ENCODE data around the gene ELK3.

DNA sequence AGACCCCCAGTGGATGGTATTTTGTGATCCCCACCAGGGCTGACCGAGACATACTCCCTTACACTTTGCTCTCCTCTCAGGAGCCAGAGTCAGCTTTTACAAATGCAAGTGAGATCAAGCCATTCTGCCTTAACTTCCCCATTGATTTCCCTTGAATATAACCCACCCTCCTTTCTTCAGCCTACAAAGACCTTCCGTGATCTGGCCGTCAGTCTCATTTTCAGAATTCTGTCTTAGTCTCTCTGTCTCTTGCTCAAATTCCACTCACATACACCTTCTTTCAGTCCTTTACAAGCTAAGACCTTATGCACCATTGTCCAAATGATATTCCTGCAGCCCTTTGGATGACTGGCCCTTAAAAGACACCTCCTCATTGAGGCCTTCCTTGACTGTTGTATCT lies 39.0 kb upstream of the ELK3 start:
- TF ChIP-seq, protein P1, sequence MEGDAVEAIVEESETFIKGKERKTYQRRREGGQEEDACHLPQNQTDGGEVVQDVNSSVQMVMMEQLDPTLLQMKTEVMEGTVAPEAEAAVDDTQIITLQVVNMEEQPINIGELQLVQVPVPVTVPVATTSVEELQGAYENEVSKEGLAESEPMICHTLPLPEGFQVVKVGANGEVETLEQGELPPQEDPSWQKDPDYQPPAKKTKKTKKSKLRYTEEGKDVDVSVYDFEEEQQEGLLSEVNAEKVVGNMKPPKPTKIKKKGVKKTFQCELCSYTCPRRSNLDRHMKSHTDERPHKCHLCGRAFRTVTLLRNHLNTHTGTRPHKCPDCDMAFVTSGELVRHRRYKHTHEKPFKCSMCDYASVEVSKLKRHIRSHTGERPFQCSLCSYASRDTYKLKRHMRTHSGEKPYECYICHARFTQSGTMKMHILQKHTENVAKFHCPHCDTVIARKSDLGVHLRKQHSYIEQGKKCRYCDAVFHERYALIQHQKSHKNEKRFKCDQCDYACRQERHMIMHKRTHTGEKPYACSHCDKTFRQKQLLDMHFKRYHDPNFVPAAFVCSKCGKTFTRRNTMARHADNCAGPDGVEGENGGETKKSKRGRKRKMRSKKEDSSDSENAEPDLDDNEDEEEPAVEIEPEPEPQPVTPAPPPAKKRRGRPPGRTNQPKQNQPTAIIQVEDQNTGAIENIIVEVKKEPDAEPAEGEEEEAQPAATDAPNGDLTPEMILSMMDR (IDR thresholded peaks at IDR 0.05) = no peak
- TF ChIP-seq POLR2A (IDR thresholded peaks at IDR 0.05) = no peak

Measured in adrenal gland (tissue), 5 donors.